Liver (tissue), 3 donors: Measurements from ENCODE around the gene CASTOR1.

ENCODE experiments used
- CTCF ChIP-seq: fragments of 150-350 bp; IDR thresholded peaks from 2 replicates; pipeline ENCODE4 v1.5.1; 2017; ENCODE audit warnings: improper control_type of control experiment, low read depth, low read length; ENCODE audit not compliant: missing input control
- FOXA1 ChIP-seq: IDR thresholded peaks from 2 replicates; pipeline ENCODE4 v1.6.1; 2016; ENCODE audit warnings: antibody characterized with exemption
- HNF4A ChIP-seq, 2 donors: conservative IDR thresholded peaks; 2 replicates each; pipeline ENCODE4 v1.6.1; 2016; ENCODE audit warnings: antibody characterized with exemption in 2 of 2, mild to moderate bottlenecking in 2 of 2
- REST ChIP-seq: IDR thresholded peaks from 2 replicates; pipeline ENCODE4 v1.6.1; 2016; ENCODE audit warnings: antibody characterized with exemption, mild to moderate bottlenecking
- RXRA ChIP-seq, 2 donors: IDR thresholded peaks; 2 replicates each; pipeline ENCODE4 v1.6.1; 2017 to 2018; ENCODE audit warnings: antibody characterized with exemption in 2 of 2, mild to moderate bottlenecking in 1 of 2
- SP1 ChIP-seq: IDR thresholded peaks from 2 replicates; pipeline ENCODE4 v1.6.1; 2018; ENCODE audit warnings: antibody characterized with exemption, mild to moderate bottlenecking
- TAF1 ChIP-seq: conservative IDR thresholded peaks from 2 replicates; pipeline ENCODE4 v1.6.1; 2016; ENCODE audit warnings: antibody characterized with exemption, mild to moderate bottlenecking
- YY1 ChIP-seq: IDR thresholded peaks from 2 replicates; pipeline ENCODE4 v1.6.1; 2016; ENCODE audit warnings: antibody characterized with exemption, mild to moderate bottlenecking
- ZBTB33 ChIP-seq: IDR thresholded peaks from 2 replicates; pipeline ENCODE4 v1.6.1; 2016; ENCODE audit warnings: antibody characterized with exemption
- TF ChIP-seq, protein P1 (sequence below): IDR thresholded peaks from 2 replicates; pipeline ENCODE4 v1.6.1; 2016; ENCODE audit warnings: antibody characterized with exemption
- donor health status: healthy.
- donor health status: healthy.

DNA sequence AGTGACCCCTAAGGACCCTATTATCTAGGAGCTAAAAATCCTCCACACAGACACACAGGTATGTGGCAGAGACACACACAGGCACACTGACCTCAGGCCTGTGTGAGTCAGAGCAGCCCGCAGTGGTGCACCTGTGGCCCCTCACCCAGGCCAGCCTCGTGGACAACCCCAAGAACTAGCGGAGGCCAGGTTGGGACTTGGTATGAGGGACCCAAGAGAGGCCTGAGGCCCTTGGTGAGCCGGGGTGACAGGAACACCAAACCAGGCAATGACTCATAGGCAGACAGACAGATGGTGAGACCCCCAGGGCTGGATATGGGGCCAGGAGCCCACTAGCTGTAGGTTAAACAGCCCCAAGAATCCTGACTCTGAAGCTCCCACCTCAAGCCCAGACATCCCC lies 6.0 kb downstream of the CASTOR1 start:
- TF ChIP-seq CTCF = no peak
- TF ChIP-seq FOXA1 = no peak
- TF ChIP-seq, protein P1, sequence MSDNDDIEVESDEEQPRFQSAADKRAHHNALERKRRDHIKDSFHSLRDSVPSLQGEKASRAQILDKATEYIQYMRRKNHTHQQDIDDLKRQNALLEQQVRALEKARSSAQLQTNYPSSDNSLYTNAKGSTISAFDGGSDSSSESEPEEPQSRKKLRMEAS = no peak
- TF ChIP-seq TAF1 = no peak
- no peak for TF ChIP-seq REST
- no peak for TF ChIP-seq HNF4A (conservative IDR thresholded peaks at IDR 0.05)
- no peak for TF ChIP-seq SP1
- no peak for TF ChIP-seq RXRA (IDR thresholded peaks at IDR 0.05)
- no peak for TF ChIP-seq YY1
- no peak for TF ChIP-seq ZBTB33
